PFSK-1 (cell line): Measurements from ENCODE around the gene ZDHHC14.

ENCODE experiments used
- POLR2AphosphoS5 ChIP-seq: IDR thresholded peaks from 2 replicates; pipeline ENCODE4 v1.6.1; 2012; ENCODE audit warnings: low read depth, mild to moderate bottlenecking, control low read depth, low read length, moderate library complexity
- REST ChIP-seq, 2 experiments: IDR thresholded peaks; 2 replicates each; pipeline versions ENCODE4 v1.6.1 to v1.8.0; 2011 to 2012; ENCODE audit warnings: low read depth in 2 of 2, low read length in 2 of 2, control low read depth in 1 of 2, inconsistent platforms in 1 of 2, mild to moderate bottlenecking in 1 of 2, moderate library complexity in 1 of 2; ENCODE audit not compliant: insufficient read depth in 1 of 2
- SIN3A ChIP-seq: IDR thresholded peaks from 2 replicates; pipeline ENCODE4 v1.6.1; 2012; ENCODE audit warnings: mild to moderate bottlenecking, low read length, moderate library complexity, borderline replicate concordance; ENCODE audit not compliant: insufficient read depth
- TAF1 ChIP-seq: IDR thresholded peaks from 2 replicates; pipeline ENCODE4 v1.6.1; 2012; ENCODE audit warnings: low read length, control low read depth, borderline replicate concordance; ENCODE audit not compliant: insufficient read depth

DNA sequence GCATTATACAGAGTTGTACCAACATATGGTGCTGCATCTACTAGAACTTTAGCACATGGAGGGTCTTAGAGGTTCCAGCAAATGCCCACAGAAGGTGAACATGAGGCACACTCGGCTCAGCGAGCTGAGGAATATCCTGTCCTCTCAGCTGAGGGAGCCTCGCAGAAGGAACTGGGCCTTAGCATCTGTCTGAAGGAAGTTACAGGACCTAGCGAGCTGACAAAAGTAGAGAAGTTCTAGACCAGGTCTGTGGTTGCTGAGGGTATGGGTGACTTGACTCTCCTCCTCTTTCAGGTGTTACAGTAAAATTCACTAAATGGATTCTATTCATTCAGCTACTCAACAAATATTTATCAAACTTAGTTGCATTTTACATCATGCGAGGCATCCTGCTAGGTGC, 157.2 kb downstream of the ZDHHC14 start:
- no peak for TF ChIP-seq POLR2AphosphoS5
- no peak for TF ChIP-seq SIN3A
- TF ChIP-seq TAF1 = no peak
- no peak for TF ChIP-seq REST (IDR thresholded peaks at IDR 0.05; ENCODE audit: insufficient read depth in 1 of 2, low read depth in 2 of 2, low read length in 2 of 2)
